H1 (cell line): ENCODE results near the gene MRPL34. TPM values are rescaled to one million over a fixed set of nuclear protein-coding genes. Genes with fewer than 3 reads are reported as not detected.

Experiments used
- CTCF ChIA-PET: fragments of 300-600 bp; sonication (Branson Sonifier 250); formaldehyde crosslinking; loops from one replicate; lab custom pipeline; 2021; ENCODE audit not compliant: partially characterized antibody; lab: Charles Lee
- POLR2A ChIA-PET: fragments of 300-600 bp; sonication (Branson Sonifier 250); formaldehyde crosslinking; loops from one replicate; lab custom pipeline; 2021; ENCODE audit warnings: inconsistent platforms; ENCODE audit not compliant: partially characterized antibody; lab: Charles Lee
- DNase-seq, 2 experiments: peaks; one replicate each; pipeline versions ENCODE4 v3.0.0 to v3.0.0-alpha.2; 2010 to 2022; ENCODE audit warnings: low spot score in 2 of 2, low read depth in 1 of 2, mixed read lengths in 1 of 2
- FAIRE-seq: peaks from 2 replicates; lab custom pipeline; 2011; peaks lifted over from hg19 to GRCh38; lab: Jason Lieb, UNC
- H2AFZ ChIP-seq: 2 replicates; pipeline ENCODE4 v1.8.1; 2012; ENCODE audit warnings: low read length, inconsistent platforms
- H2AK5ac ChIP-seq: 2 replicates; pipeline ENCODE4 v1.6.1; 2013; ENCODE audit warnings: low read depth, low read length
- H2BK120ac ChIP-seq: replicated peaks from 2 replicates; pipeline ENCODE3; 2013; ENCODE audit warnings: low read depth, low read length, inconsistent platforms
- H2BK12ac ChIP-seq: 2 replicates; pipeline ENCODE4 v1.6.1; 2013; ENCODE audit warnings: low read depth, low read length
- H2BK15ac ChIP-seq: 2 replicates; pipeline ENCODE4 v1.6.1; 2013; ENCODE audit warnings: low read length
- H2BK20ac ChIP-seq: 2 replicates; pipeline ENCODE4 v1.6.1; 2013; ENCODE audit warnings: low read length
- H2BK5ac ChIP-seq: 2 replicates; pipeline ENCODE4 v1.6.1; 2013; ENCODE audit warnings: low read depth, low read length
- H3K14ac ChIP-seq: 2 replicates; pipeline ENCODE4 v1.6.1; 2013; ENCODE audit warnings: inconsistent platforms; ENCODE audit not compliant: insufficient read length
- H3K18ac ChIP-seq: 2 replicates; pipeline ENCODE4 v1.6.1; 2013; ENCODE audit warnings: low read length; ENCODE audit errors: extremely low read depth
- H3K23ac ChIP-seq: 2 replicates; pipeline ENCODE4 v1.6.1; 2013; ENCODE audit warnings: inconsistent platforms; ENCODE audit not compliant: insufficient read length
- H3K23me2 ChIP-seq: 2 replicates; pipeline ENCODE4 v1.6.1; 2013; ENCODE audit warnings: low read depth, low read length
- H3K27ac ChIP-seq: 2 replicates; pipeline ENCODE4 v1.6.1; 2011; ENCODE audit warnings: low read depth, low read length, inconsistent platforms
- H3K27me3 ChIP-seq, 4 experiments: replicated peaks in 1 of 4; 1 replicate in 1 of 4; 2 replicates in 3 of 4; pipeline versions ENCODE4 v1.6.1 to v1.8.1; 2011 to 2013; ENCODE audit warnings: low read length in 3 of 4, mild to moderate bottlenecking in 3 of 4, inconsistent platforms in 2 of 4, mixed read lengths in 2 of 4, moderate library complexity in 1 of 4; ENCODE audit not compliant: control insufficient read depth in 3 of 4, insufficient read depth in 3 of 4; ENCODE audit errors: extremely low read depth in 1 of 4
- H3K36me3 ChIP-seq, 4 experiments: 2 replicates each; pipeline versions ENCODE4 v1.6.1 to v1.8.1; 2011 to 2013; ENCODE audit warnings: mild to moderate bottlenecking in 4 of 4, low read length in 3 of 4, moderate library complexity in 2 of 4, control low read depth in 1 of 4, inconsistent platforms in 1 of 4; ENCODE audit not compliant: insufficient read depth in 4 of 4, control insufficient read depth in 2 of 4
- H3K4ac ChIP-seq: replicated peaks from 2 replicates; pipeline ENCODE3; 2013; ENCODE audit warnings: low read length, low read depth, mixed read lengths, inconsistent platforms; ENCODE audit not compliant: insufficient read length
- H3K4me1 ChIP-seq, 4 experiments: replicated peaks in 1 of 4; 1 replicate in 1 of 4; 2 replicates in 3 of 4; pipeline versions ENCODE4 v1.6.1 to v1.8.1; 2011 to 2013; ENCODE audit warnings: low read length in 3 of 4, inconsistent platforms in 2 of 4, mixed read lengths in 1 of 4; ENCODE audit not compliant: insufficient read depth in 4 of 4, control insufficient read depth in 3 of 4
- H3K4me2 ChIP-seq, 2 experiments: 2 replicates each; pipeline versions ENCODE4 v1.6.1 to v1.8.1; 2011 to 2013; ENCODE audit warnings: low read depth in 2 of 2, low read length in 2 of 2, control low read depth in 1 of 2, inconsistent platforms in 1 of 2, mild to moderate bottlenecking in 1 of 2; ENCODE audit not compliant: insufficient read depth in 1 of 2
- H3K4me3 ChIP-seq, 4 experiments: fragments of 200-600, 300-600 bp in 1 of 4; sonication (generic), shearing (Covaris generic), sonication (Bioruptor Twin) in 1 of 4; 2 replicates each; pipeline versions ENCODE4 v1.5.1 to v1.8.1; 2011 to 2016; ENCODE audit warnings: low read length in 4 of 4, low read depth in 3 of 4, control low read depth in 2 of 4, inconsistent platforms in 2 of 4, mild to moderate bottlenecking in 2 of 4, mixed read lengths in 1 of 4, moderate library complexity in 1 of 4; ENCODE audit not compliant: insufficient read depth in 2 of 4; ENCODE audit errors: extremely low read depth in 1 of 4
- H3K56ac ChIP-seq: replicated peaks from 2 replicates; pipeline ENCODE3; 2013; ENCODE audit warnings: low read depth, mild to moderate bottlenecking, mixed read lengths, low read length, inconsistent platforms; ENCODE audit not compliant: insufficient read length
- H3K79me1 ChIP-seq: 2 replicates; pipeline ENCODE4 v1.6.1; 2013; ENCODE audit warnings: low read depth, low read length, control low read depth
- H3K79me2 ChIP-seq, 2 experiments: 2 replicates each; pipeline versions ENCODE4 v1.6.1 to v1.8.1; 2012 to 2013; ENCODE audit warnings: low read length in 2 of 2, mild to moderate bottlenecking in 2 of 2, inconsistent platforms in 1 of 2; ENCODE audit not compliant: insufficient read depth in 2 of 2, control insufficient read depth in 1 of 2
- H3K9ac ChIP-seq, 4 experiments: replicated peaks in 1 of 4; 1 replicate in 1 of 4; 2 replicates in 3 of 4; pipeline versions ENCODE4 v1.6.1 to v1.8.1; 2011 to 2013; ENCODE audit warnings: low read depth in 3 of 4, low read length in 3 of 4, control low read depth in 2 of 4, mild to moderate bottlenecking in 2 of 4, moderate library complexity in 2 of 4, inconsistent platforms in 1 of 4; ENCODE audit errors: extremely low read depth in 1 of 4
- H3K9me3 ChIP-seq, 2 experiments: 2 replicates each; pipeline versions ENCODE4 v1.6.1 to v1.8.1; 2012 to 2013; ENCODE audit warnings: mild to moderate bottlenecking in 2 of 2, moderate library complexity in 2 of 2, control low read depth in 1 of 2, inconsistent platforms in 1 of 2, low read depth in 1 of 2, low read length in 1 of 2, mixed read lengths in 1 of 2; ENCODE audit not compliant: insufficient read depth in 2 of 2
- H4K20me1 ChIP-seq, 2 experiments: replicated peaks in 1 of 2; 2 replicates each; pipeline versions ENCODE3 to v1.8.1; 2011 to 2013; ENCODE audit warnings: inconsistent platforms in 2 of 2, low read length in 2 of 2, mild to moderate bottlenecking in 1 of 2; ENCODE audit not compliant: insufficient read depth in 2 of 2, control insufficient read depth in 1 of 2
- H4K5ac ChIP-seq: 2 replicates; pipeline ENCODE4 v1.6.1; 2013; ENCODE audit warnings: low read length, low read depth, mixed read lengths, inconsistent platforms; ENCODE audit not compliant: insufficient read length
- H4K8ac ChIP-seq: 2 replicates; pipeline ENCODE4 v1.8.0; 2013; ENCODE audit warnings: mild to moderate bottlenecking, moderate library complexity, low read length, inconsistent platforms; ENCODE audit not compliant: insufficient read depth; ENCODE audit errors: extremely low read depth
- H4K91ac ChIP-seq: replicated peaks from 2 replicates; pipeline ENCODE3; 2013; ENCODE audit warnings: low read length, mixed read lengths, inconsistent platforms; ENCODE audit not compliant: insufficient read length
- BCL11A ChIP-seq, 2 experiments: IDR thresholded peaks; one replicate each; pipeline ENCODE4 v1.6.1; 2011; ENCODE audit warnings: low read depth in 2 of 2, low read length in 2 of 2, mild to moderate bottlenecking in 2 of 2
- FOSL1 ChIP-seq: IDR thresholded peaks from 2 replicates; pipeline ENCODE4 v1.6.1; 2011; ENCODE audit warnings: mild to moderate bottlenecking, low read depth, low read length, moderate library complexity; ENCODE audit not compliant: insufficient read depth
- HDAC2 ChIP-seq, 2 experiments: fragments of 300-600 bp in 1 of 2; sonication (generic) in 1 of 2; IDR thresholded peaks; 2 replicates each; pipeline ENCODE4 v1.6.1; 2011 to 2012; ENCODE audit warnings: low read depth in 2 of 2, low read length in 2 of 2, mild to moderate bottlenecking in 2 of 2, moderate library complexity in 2 of 2, borderline replicate concordance in 1 of 2, inconsistent platforms in 1 of 2
- PHF8 ChIP-seq: fragments of 200-600 bp; sonication (generic); conservative IDR thresholded peaks from 2 replicates; pipeline ENCODE4 v1.7.1; 2012; ENCODE audit warnings: low read depth, mild to moderate bottlenecking, inconsistent platforms, low read length, moderate library complexity
- POU5F1 ChIP-seq: IDR thresholded peaks from 2 replicates; pipeline ENCODE4 v1.6.1; 2011; ENCODE audit warnings: low read depth, mild to moderate bottlenecking, low read length, moderate library complexity
- RBBP5 ChIP-seq: IDR thresholded peaks from 2 replicates; pipeline ENCODE4 v1.7.1; 2012; ENCODE audit warnings: low read depth, mild to moderate bottlenecking, inconsistent platforms, low read length, moderate library complexity, borderline replicate concordance
- SIRT6 ChIP-seq: IDR thresholded peaks from one replicate; pipeline ENCODE4 v1.7.1; 2012; ENCODE audit warnings: low read length, inconsistent platforms
- ZNF274 ChIP-seq: IDR thresholded peaks from 2 replicates; pipeline ENCODE4 v1.7.0; 2012; ENCODE audit warnings: low read length, borderline replicate concordance; ENCODE audit errors: extremely low read depth
- WGBS, 2 experiments: shearing (Covaris generic) in 1 of 2; methylation state at CpG; one replicate each; pipeline versions ENCODE4 v1.1.6 to v1.1.7; 2013 to 2015; ENCODE audit warnings: low lambda C conversion rate in 2 of 2, mixed read lengths in 2 of 2, inconsistent platforms in 1 of 2, low coverage in 1 of 2, missing lambda C conversion rate in 1 of 2; ENCODE audit not compliant: insufficient replicate concordance in 2 of 2, insufficient coverage in 1 of 2, insufficient read length in 1 of 2; ENCODE audit errors: extremely low coverage in 1 of 2, missing lambda C conversion rate in 1 of 2; 5-methylcytosine and 5-hydroxymethylcytosine counted together
- polyA plus RNA-seq, 7 experiments: library from polyadenylated mRNA; depleted of rRNA in 3 of 7; stranded (reverse) in 5 of 7; unstranded in 2 of 7; fragments of >200 nt in 5 of 7; fragments of 200-250 nt in 2 of 7; gene quantifications; 1 replicate in 5 of 7; 2 replicates in 1 of 7; 4 replicates in 1 of 7; pipeline versions ENCODE4 v1.2.1 to v1.2.3, GENCODE V29; 2011 to 2013; ENCODE audit warnings: missing spikeins in 2 of 7, mixed read lengths in 2 of 7
- total RNA-seq: library from RNA; stranded (reverse); fragmentation: NEBNext Ultra II Directional; extraction: Animal tissue kit (Norgen Biotek cat#: 25700); gene quantifications from 2 replicates; pipeline ENCODE4 v1.2.1, GENCODE V29; 2021
- TF ChIP-seq, protein P1 (sequence below): IDR thresholded peaks from 2 replicates; pipeline ENCODE4 v1.6.1; 2011; ENCODE audit warnings: low read length, improper control_type of control experiment
- TF ChIP-seq, protein P2 (sequence below): IDR thresholded peaks from 2 replicates; pipeline ENCODE4 v1.6.1; 2012; ENCODE audit warnings: low read length, inconsistent platforms

Gene MRPL34
- total and polyA plus RNA-seq, 2 of the 8 experiments (the other 6 are each of a cell fraction or from before 2014, with no cell fraction given): 91.9 to 99.6 TPM

DNA sequence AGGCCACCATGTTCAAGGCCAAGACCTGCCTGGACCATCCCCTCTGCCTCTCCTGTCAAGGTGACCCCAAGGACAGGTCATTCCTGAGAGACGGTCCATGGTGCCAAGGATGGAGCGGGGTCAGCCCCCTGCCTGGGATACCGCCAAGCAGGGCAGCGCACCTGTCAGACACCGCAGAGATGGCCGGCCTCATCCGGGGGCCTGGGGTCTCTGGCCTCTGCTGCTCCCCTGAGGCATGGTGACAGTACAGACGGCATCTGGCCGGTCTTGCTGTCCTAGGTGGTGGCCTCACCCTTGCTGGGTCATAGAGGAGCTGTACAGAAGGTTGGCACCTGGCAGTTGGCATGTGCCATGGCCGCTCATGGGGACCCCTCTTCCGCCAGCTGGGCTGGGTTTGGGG, 14.8 kb downstream of the MRPL34 start:
- 86% methylated on average over 11 of the region's 11 CpGs; no CpG with 5 or more reads in 1 of the 2 experiments for WGBS, 2 experiments
- TF ChIP-seq PHF8: no peak
- TF ChIP-seq ZNF274: no peak
- TF ChIP-seq SIRT6: no peak
- TF ChIP-seq BCL11A (IDR thresholded peaks at IDR 0.05; ENCODE audit: low read depth in 2 of 2, low read length in 2 of 2): no peak
- TF ChIP-seq RBBP5: no peak
- TF ChIP-seq POU5F1: no peak
- TF ChIP-seq, protein P1, sequence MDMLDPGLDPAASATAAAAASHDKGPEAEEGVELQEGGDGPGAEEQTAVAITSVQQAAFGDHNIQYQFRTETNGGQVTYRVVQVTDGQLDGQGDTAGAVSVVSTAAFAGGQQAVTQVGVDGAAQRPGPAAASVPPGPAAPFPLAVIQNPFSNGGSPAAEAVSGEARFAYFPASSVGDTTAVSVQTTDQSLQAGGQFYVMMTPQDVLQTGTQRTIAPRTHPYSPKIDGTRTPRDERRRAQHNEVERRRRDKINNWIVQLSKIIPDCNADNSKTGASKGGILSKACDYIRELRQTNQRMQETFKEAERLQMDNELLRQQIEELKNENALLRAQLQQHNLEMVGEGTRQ: no peak
- TF ChIP-seq HDAC2 (IDR thresholded peaks at IDR 0.05; ENCODE audit: borderline replicate concordance in 1 of 2, low read depth in 2 of 2, low read length in 2 of 2): no peak
- no peak for TF ChIP-seq FOSL1
- TF ChIP-seq, protein P2, sequence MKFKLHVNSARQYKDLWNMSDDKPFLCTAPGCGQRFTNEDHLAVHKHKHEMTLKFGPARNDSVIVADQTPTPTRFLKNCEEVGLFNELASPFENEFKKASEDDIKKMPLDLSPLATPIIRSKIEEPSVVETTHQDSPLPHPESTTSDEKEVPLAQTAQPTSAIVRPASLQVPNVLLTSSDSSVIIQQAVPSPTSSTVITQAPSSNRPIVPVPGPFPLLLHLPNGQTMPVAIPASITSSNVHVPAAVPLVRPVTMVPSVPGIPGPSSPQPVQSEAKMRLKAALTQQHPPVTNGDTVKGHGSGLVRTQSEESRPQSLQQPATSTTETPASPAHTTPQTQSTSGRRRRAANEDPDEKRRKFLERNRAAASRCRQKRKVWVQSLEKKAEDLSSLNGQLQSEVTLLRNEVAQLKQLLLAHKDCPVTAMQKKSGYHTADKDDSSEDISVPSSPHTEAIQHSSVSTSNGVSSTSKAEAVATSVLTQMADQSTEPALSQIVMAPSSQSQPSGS: no peak

More for the DNA sequence above, 14.8 kb downstream of the MRPL34 start:
- H2BK20ac ChIP-seq: no peak overlapping the region
- H3K9ac ChIP-seq: no peak overlapping the region
- H2BK12ac ChIP-seq: no peak overlapping the region
- H3K9me3 ChIP-seq: no peaks in the 10 kb centered on the region
- peaks cover 0 to 3% of the 10 kb centered on the region in 2 experiments for H4K20me1 ChIP-seq
- CTCF ChIA-PET: interaction anchor here (0.6 to 1.1 kb wide), 3 partner anchors 13 to 66 kb away, joined by 3 to 4 read pairs (median 3); no protein-coding TSS in a partner anchor
- H3K23ac ChIP-seq: no peak overlapping the region
- H3K23me2 ChIP-seq: no peaks in the 10 kb centered on the region
- FAIRE-seq (no peak), DNase-seq (no peak)
- no peak overlapping the region for H3K4me3 ChIP-seq
- no peak overlapping the region for H2AK5ac ChIP-seq
- H3K79me2 ChIP-seq: no peaks in the 10 kb centered on the region
- H3K56ac ChIP-seq: no peak overlapping the region
- H3K18ac ChIP-seq: no peak overlapping the region
- H2AFZ ChIP-seq: no peak overlapping the region
- H3K79me1 ChIP-seq: no peaks in the 10 kb centered on the region; the same call in 1 of the 2 replicates
- no peaks in the 10 kb centered on the region; a peak in 1 of 7 replicates for H3K4me1 ChIP-seq
- H3K4ac ChIP-seq: no peak overlapping the region
- no peak overlapping the region for H4K91ac ChIP-seq
- peaks cover 2 to 38% (median 18%) of the 10 kb centered on the region in 4 experiments; a peak in 5 of 8 replicates for H3K36me3 ChIP-seq
- no peak overlapping the region for H3K4me2 ChIP-seq
- no peak overlapping the region for H2BK15ac ChIP-seq
- no peaks in the 10 kb centered on the region for H3K27me3 ChIP-seq
- no peak overlapping the region for H4K5ac ChIP-seq
- H4K8ac ChIP-seq: no peak overlapping the region
- no peak overlapping the region for H2BK5ac ChIP-seq
- POLR2A ChIA-PET: interaction anchor here (0.9 to 17.1 kb wide), 5 partner anchors 10 to 84 kb away, joined by 4 to 329 read pairs (median 5); partner anchors contain the start of genes ABHD8, ANO8, DDA1 and GTPBP3
- no peak overlapping the region for H2BK120ac ChIP-seq
- H3K14ac ChIP-seq: no peak overlapping the region
- no peak overlapping the region for H3K27ac ChIP-seq
